Myocyte (in vitro differentiated cells): ENCODE measurements around the gene ASB18. TPM values are rescaled to one million over a fixed set of nuclear protein-coding genes. Genes with fewer than 3 reads are reported as not detected.
A peak's percentile ranks its signal among the peaks of the same experiment; 100 is the strongest.

ENCODE experiments used
- DNase-seq: peaks from one replicate; pipeline ENCODE4 v3.0.0-alpha.2; 2012; ENCODE audit warnings: low read depth
- total RNA-seq: library from RNA; depleted of rRNA; stranded (reverse); fragments of >200 nt; gene quantifications from 2 replicates; pipeline ENCODE4 v1.2.3, GENCODE V29; 2014

Gene ASB18
- total RNA-seq, 1 donor from 2014 or later: 0.24 TPM

DNA sequence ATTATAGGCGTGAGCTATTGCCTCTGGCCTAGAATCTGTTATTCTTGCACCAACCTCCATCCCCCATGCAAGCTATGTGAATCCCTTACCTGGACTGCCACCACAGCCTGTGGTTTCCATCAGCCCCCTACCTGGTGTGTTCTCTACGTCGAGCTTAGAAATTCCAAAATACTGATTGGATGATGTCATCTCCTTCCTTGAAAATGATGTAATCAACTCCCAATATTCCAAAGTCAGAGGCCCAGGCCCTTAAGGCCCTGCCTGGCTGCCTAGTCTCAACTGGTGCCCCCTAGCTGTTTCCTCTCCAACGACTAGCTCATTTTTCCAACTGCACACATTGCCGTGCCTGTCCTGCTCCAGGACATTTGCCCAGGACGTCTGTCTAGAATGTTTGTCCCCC, 54.7 kb downstream of the ASB18 start:
- DNase-seq: no peak

DNA sequence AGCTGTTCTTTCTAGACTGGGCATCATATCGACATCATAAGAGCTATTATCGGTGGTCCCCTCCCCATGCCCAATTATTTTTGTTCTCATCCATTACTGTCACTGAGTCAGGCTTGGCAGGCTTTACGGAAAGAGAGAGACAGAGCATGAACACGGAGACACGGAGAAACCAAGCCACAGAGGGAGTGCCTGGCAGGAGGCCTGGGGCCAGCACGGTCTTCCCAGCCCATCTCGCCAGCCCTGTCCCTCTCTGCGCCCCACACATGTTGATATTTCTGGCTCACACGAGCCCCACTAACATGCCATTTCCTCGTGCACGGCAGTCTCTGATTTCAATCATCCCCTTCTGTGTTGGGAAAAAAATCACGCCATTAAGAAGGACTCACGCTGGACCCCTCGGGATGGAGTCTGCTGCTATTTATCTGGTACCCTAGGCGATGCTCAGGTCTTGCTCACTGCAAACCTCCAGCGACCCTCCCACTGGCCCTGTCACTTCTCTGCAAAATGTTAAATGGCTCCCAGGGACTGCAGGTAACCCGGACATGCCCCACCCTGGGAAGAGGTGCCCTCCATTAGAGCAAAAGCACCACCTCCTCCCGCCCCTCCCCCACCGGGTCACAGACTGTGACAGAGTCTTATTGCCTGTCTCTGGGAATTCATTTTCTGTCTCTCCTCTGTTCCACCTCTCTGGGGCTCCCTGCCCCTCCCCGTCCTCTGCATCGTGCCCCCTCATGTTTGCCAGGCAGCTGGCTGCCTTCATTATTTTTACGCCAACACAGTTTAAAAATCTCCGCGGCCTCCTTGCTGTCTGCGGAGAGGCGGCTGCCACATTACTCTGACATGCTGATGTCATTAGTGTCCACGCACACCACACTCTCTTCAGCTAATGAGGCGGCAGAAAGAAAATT, 55.9 kb downstream of the ASB18 start:
- no peak for DNase-seq

- DNase-seq: no peak
Observed at GRCh38 chr2:236207472-236207871, 56.7 kb downstream of the ASB18 start.

GRCh38 chr2:236205867-236206645, 58.1 kb downstream of the ASB18 start:
- no peak for DNase-seq

GRCh38 chr2:236204953-236205352, 59.3 kb downstream of the ASB18 start:
- DNase-seq: no peak

- DNase-seq: no peak
Observed at GRCh38 chr2:236200378-236200777, 63.8 kb downstream of the ASB18 start.

GRCh38 chr2:236196366-236196765, 67.8 kb downstream of the ASB18 start:
- no peak for DNase-seq

DNA sequence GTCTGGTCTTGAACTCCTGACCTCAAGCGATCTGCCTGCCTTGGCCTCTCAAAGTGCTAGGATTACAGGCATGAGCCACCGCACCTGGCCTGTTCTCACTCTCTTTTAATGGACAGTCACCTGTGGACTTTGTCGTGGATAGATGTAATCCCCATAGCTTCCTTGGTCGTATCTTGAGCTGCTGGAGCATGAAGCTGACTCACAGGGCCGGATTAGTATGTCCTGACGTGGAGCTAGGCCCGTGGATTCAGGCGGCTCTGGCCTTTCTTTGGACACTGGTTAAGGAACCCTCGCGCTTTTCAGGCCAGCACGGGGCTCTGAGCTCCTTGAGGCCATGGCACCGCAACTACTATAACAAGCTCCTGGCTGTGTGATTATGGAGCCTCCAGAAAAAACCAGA, 68.5 kb downstream of the ASB18 start:
- no peak for DNase-seq

DNA sequence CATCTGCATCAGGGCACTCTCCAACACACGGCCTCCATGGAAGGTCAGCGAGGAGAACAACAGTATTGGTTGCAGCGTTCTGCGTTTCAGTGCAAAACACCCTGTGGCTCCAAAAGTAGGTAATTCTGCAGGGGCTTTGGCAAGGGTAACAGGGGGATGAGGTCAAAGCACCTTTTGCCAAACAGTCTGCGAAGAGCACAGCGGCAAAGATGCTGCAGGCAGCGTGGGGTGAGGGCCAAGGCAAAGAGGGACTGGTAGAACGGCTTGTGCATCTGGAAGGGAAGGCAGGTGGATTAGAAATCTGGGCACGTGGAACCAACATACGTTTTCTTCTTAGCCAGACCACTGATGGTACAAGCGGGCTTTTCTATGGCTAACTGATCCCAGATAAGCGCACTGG, 69.4 kb downstream of the ASB18 start:
- DNase-seq: no peak

- DNase-seq: no peak
Observed at GRCh38 chr2:236193026-236193425, 71.2 kb downstream of the ASB18 start.

DNA sequence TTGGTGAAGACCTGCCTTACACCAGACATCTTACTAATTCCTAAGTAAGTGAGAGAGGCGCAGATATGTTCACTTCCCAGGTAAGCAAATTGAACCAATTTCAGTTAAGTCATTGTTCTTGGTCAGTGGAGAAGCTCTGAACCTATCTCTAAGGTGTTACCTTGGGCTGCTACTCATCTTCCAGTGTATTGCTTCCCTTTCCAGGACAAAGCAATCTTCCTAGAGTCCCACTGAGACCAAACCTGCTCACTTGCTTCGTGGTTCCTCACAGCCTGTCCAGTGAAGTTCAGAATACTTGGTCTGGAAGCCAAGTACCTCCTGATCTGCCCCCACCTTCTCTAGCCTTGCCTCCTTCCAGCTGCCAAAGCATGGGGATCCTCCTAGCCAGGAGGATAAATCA, 73.5 kb downstream of the ASB18 start:
- no peak for DNase-seq

GRCh38 chr2:236184701-236185100, 79.5 kb downstream of the ASB18 start:
- no peak for DNase-seq

- DNase-seq: peak; percentile 67
Observed at GRCh38 chr2:236180831-236181453, 83.3 kb downstream of the ASB18 start.

DNA sequence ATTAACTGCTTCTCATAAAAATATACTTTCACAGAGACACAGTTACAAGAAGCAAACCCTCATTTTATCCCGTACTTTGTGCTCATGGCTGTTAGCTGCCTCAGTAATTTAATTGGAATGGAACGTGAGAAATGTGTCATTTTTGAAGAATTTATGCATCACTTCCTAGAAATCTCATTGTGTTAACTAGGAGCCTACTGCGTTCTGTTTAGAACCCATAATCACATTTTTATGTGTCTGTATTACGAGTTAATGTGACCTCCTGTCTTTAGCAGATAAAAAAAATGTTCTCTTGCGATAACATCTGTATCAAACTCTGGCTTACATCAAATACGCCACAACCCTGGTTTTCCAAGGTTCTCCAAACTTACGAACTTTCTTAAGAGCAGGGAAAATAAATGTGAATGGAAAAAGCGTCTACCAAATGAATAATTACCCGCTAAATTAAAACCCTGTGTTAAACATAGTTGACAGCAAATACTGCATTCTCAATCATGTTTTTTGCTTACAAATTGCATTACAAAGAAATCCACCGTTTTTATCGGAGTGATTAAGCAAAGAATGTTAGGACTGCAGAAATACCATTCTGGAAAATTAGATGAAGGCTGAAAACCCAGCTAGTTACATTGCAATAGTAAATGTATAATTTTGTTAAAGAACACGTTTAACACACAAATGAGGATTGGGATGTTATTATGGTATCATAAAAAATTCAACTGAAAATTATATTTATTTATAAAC, 84.0 kb downstream of the ASB18 start:
- DNase-seq: no peak

- no peak for DNase-seq
Observed at GRCh38 chr2:236179236-236180075, 84.8 kb downstream of the ASB18 start.

DNA sequence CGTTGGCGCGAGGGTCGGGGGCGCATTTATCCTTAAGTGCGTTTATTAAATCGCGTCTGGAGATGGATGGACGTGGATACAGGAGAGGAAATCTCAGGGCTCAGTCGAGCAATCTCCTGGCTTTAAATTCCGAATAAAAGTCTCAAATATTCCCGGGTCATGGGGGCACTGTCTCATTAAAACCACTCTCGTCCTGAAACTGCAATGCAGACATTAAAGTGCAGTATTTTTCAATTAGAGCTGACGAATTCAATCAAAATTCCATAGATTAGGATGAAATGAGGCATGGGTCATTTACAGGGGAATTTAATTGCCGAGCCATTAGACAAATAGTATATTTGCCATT, 85.3 kb downstream of the ASB18 start:
- DNase-seq: no peak

- DNase-seq: peak; percentile 59
Observed at GRCh38 chr2:236177967-236178889, 86.0 kb downstream of the ASB18 start.

DNA sequence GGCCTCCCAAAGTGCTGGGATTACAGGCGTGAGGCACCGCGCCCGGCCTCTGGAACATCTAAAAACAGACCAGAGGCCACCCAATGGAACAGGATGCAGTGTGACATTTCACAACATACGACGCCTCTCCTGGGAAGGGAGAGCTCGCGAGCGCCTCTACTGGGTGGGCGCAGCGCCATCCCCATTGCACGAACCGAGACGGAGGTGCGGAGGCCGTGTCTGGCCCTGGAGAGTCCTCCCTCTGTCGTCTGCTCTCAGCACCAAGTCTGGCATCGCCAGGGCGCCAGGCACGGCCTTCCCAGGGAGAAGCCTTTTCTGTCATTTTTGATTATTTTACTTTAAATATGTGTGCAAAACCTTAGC, 86.6 kb downstream of the ASB18 start:
- no peak for DNase-seq

DNA sequence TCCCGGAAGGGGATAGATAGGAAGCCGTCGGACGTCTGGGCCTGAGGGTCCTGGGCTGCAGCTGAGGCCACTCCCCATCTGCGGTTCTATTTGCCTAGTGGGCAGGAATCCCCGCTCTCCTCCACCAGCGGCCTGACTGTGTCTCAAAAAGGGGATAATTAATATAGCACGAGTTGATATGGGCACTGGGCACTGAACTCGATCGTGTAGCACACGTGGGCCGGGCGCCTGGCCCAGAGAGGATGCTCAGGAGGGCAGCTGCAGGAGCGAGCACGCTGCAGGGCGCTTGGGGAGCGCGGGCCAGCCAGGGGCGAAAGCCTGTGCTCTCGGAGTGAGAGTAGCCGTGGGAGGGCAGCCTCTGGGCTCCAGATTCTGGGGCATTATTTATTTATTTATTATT, 87.3 kb downstream of the ASB18 start:
- DNase-seq: no peak
